Skeletal muscle tissue (tissue), 4 donors: Measurements from ENCODE around the gene MAPK12. TPM values are rescaled to one million over a fixed set of nuclear protein-coding genes. Genes with fewer than 3 reads are reported as not detected.

ENCODE experiments used
- H3K27ac ChIP-seq: one replicate; pipeline ENCODE4 v1.7.0; 2013; ENCODE audit warnings: mild to moderate bottlenecking, low read depth, low read length, inconsistent platforms
- H3K27me3 ChIP-seq, 3 donors: one replicate each; pipeline ENCODE4 v1.7.0; 2013; ENCODE audit warnings: low read length in 3 of 3; ENCODE audit not compliant: control insufficient read depth in 3 of 3, insufficient read depth in 3 of 3
- H3K36me3 ChIP-seq, 3 donors: one replicate each; pipeline ENCODE4 v1.7.0; 2013; ENCODE audit warnings: low read length in 3 of 3; ENCODE audit not compliant: control insufficient read depth in 3 of 3, insufficient read depth in 3 of 3
- H3K4me1 ChIP-seq, 3 donors: one replicate each; pipeline ENCODE4 v1.7.0; 2013; ENCODE audit warnings: low read length in 3 of 3, mild to moderate bottlenecking in 3 of 3; ENCODE audit not compliant: control insufficient read depth in 3 of 3, insufficient read depth in 3 of 3
- H3K4me3 ChIP-seq, 3 donors: one replicate each; pipeline ENCODE4 v1.7.0; 2013; ENCODE audit warnings: low read length in 3 of 3
- H3K9ac ChIP-seq, 3 donors: one replicate each; pipeline ENCODE4 v1.7.0; 2013; ENCODE audit warnings: low read length in 3 of 3, mild to moderate bottlenecking in 3 of 3, moderate library complexity in 2 of 3, low read depth in 1 of 3
- H3K9me3 ChIP-seq, 3 donors: one replicate each; pipeline ENCODE4 v1.7.0; 2013; ENCODE audit warnings: low read length in 3 of 3; ENCODE audit not compliant: control insufficient read depth in 3 of 3
- total RNA-seq: library from RNA; depleted of rRNA; stranded (reverse); fragments of >200 nt; gene quantifications from one replicate; pipeline ENCODE4 v1.2.3, GENCODE V29; 2014
- donor health status: Osteomylitis.

The MAPK12 gene
- total RNA-seq, 1 donor from 2014 or later, result 18.8 TPM

GRCh38 chr22:50233223-50233622 lies 28.3 kb downstream of the MAPK12 start:
- H3K4me1 ChIP-seq, result no peaks in the 10 kb centered on the region
- H3K27me3 ChIP-seq, result no peaks in the 10 kb centered on the region
- H3K36me3 ChIP-seq, result peaks cover 26 to 40% (median 34%) of the 10 kb centered on the region in 3 donors
- no peak overlapping the region for H3K9ac ChIP-seq
- no peak overlapping the region for H3K27ac ChIP-seq
- no peak overlapping the region for H3K4me3 ChIP-seq
- H3K9me3 ChIP-seq, result no peaks in the 10 kb centered on the region

- no peaks in the 10 kb centered on the region for H3K9me3 ChIP-seq
- no peaks in the 10 kb centered on the region for H3K27me3 ChIP-seq
- no peak overlapping the region for H3K27ac ChIP-seq
- H3K36me3 ChIP-seq, result peaks cover 28 to 44% (median 32%) of the 10 kb centered on the region in 3 donors
- no peaks in the 10 kb centered on the region for H3K4me1 ChIP-seq
- H3K4me3 ChIP-seq, result no peak overlapping the region
- no peak overlapping the region for H3K9ac ChIP-seq
Measured at GRCh38 chr22:50232481-50233151, 28.9 kb downstream of the MAPK12 start.

GRCh38 chr22:50229370-50229769 lies 32.1 kb downstream of the MAPK12 start:
- H3K36me3 ChIP-seq, result peaks cover 38 to 55% (median 43%) of the 10 kb centered on the region in 3 donors
- no peak overlapping the region for H3K9ac ChIP-seq
- no peaks in the 10 kb centered on the region for H3K9me3 ChIP-seq
- no peaks in the 10 kb centered on the region for H3K27me3 ChIP-seq
- H3K4me1 ChIP-seq, result no peaks in the 10 kb centered on the region
- H3K27ac ChIP-seq, result no peak overlapping the region
- H3K4me3 ChIP-seq, result no peak overlapping the region

GRCh38 chr22:50228366-50228765 lies 33.1 kb downstream of the MAPK12 start:
- peaks cover 46 to 57% (median 50%) of the 10 kb centered on the region in 3 donors for H3K36me3 ChIP-seq
- H3K4me1 ChIP-seq, result no peaks in the 10 kb centered on the region

GRCh38 chr22:50227579-50228215 lies 33.8 kb downstream of the MAPK12 start:
- H3K36me3 ChIP-seq, result peaks cover 50 to 60% (median 51%) of the 10 kb centered on the region in 3 donors
- no peaks in the 10 kb centered on the region for H3K27me3 ChIP-seq
- H3K9me3 ChIP-seq, result no peaks in the 10 kb centered on the region
- H3K27ac ChIP-seq, result no peak overlapping the region
- H3K4me1 ChIP-seq, result no peaks in the 10 kb centered on the region
- H3K4me3 ChIP-seq, result no peak overlapping the region
- no peak overlapping the region for H3K9ac ChIP-seq

More at GRCh38 chr22:50228366-50228765, 33.1 kb downstream of the MAPK12 start:
- no peak overlapping the region for H3K9ac ChIP-seq
- no peak overlapping the region for H3K4me3 ChIP-seq
- H3K27ac ChIP-seq, result no peak overlapping the region
- H3K27me3 ChIP-seq, result no peaks in the 10 kb centered on the region
- no peaks in the 10 kb centered on the region for H3K9me3 ChIP-seq

- Histone ChIP-seq H3K27ac (no peak overlapping the region), H3K36me3 (peaks cover 59 to 62% (median 59%) of the 10 kb centered on the region in 3 donors), H3K9me3 (no peaks in the 10 kb centered on the region), H3K4me1 (no peaks in the 10 kb centered on the region), H3K9ac (no peak overlapping the region), H3K4me3 (no peak overlapping the region), H3K27me3 (no peaks in the 10 kb centered on the region)
Measured at GRCh38 chr22:50226875-50227165, 34.7 kb downstream of the MAPK12 start.

- Histone ChIP-seq H3K9me3 (no peaks in the 10 kb centered on the region), H3K4me3 (no peak overlapping the region), H3K9ac (no peak overlapping the region), H3K4me1 (no peaks in the 10 kb centered on the region), H3K27me3 (no peaks in the 10 kb centered on the region), H3K27ac (no peak overlapping the region), H3K36me3 (peaks cover 64 to 68% (median 64%) of the 10 kb centered on the region in 3 donors)
Measured at GRCh38 chr22:50226063-50226874, 35.2 kb downstream of the MAPK12 start.

GRCh38 chr22:50225200-50225969 lies 36.1 kb downstream of the MAPK12 start:
- H3K27ac ChIP-seq, result no peak overlapping the region
- H3K9ac ChIP-seq, result no peak overlapping the region
- no peaks in the 10 kb centered on the region for H3K27me3 ChIP-seq
- H3K4me1 ChIP-seq, result no peaks in the 10 kb centered on the region
- H3K4me3 ChIP-seq, result no peak overlapping the region
- H3K36me3 ChIP-seq, result peaks cover 73 to 76% (median 73%) of the 10 kb centered on the region in 3 donors
- no peaks in the 10 kb centered on the region for H3K9me3 ChIP-seq

GRCh38 chr22:50224071-50224470 lies 37.4 kb downstream of the MAPK12 start:
- H3K4me3 ChIP-seq, result no peak overlapping the region
- H3K9me3 ChIP-seq, result no peaks in the 10 kb centered on the region
- H3K4me1 ChIP-seq, result peaks cover 0 to 5% (median 4%) of the 10 kb centered on the region in 3 donors
- H3K36me3 ChIP-seq, result peaks cover 67 to 79% (median 77%) of the 10 kb centered on the region in 3 donors
- no peak overlapping the region for H3K27ac ChIP-seq
- H3K9ac ChIP-seq, result no peak overlapping the region
- H3K27me3 ChIP-seq, result no peaks in the 10 kb centered on the region
